WTC11 (cell line): ENCODE results near the gene MEIS2. TPM values are rescaled to one million over a fixed set of nuclear protein-coding genes. Genes with fewer than 3 reads are reported as not detected.

Experiments used
- ATAC-seq: fragments of 200-7000 bp; cut with Tn5 transposase; 2 replicates; pipeline ENCODE4 v1.10.0; 2021; ENCODE audit warnings: mild to moderate bottlenecking, moderate library complexity
- CTCF ChIA-PET: fragments of 300-600 bp; sonication (Branson Sonifier 250); formaldehyde crosslinking; loops from one replicate; lab custom pipeline; 2021; ENCODE audit warnings: antibody characterized with exemption; lab: Charles Lee
- POLR2A ChIA-PET: fragments of 350-600 bp; sonication (Branson Sonifier 250); formaldehyde crosslinking; loops from one replicate; lab custom pipeline; 2021; ENCODE audit warnings: antibody characterized with exemption; lab: Charles Lee
- DNase-seq: peaks from one replicate; pipeline ENCODE4 v3.0.0; 2021; ENCODE audit warnings: low spot score
- H3K27ac Mint-ChIP-seq: 2 replicates; pipeline ENCODE4 v1.8.0; 2021; ENCODE audit warnings: mixed read lengths
- H3K27me3 Mint-ChIP-seq: 2 replicates; pipeline ENCODE4 v1.8.0; 2021; ENCODE audit warnings: low read depth, mild to moderate bottlenecking, moderate library complexity, mixed read lengths
- H3K36me3 Mint-ChIP-seq: 2 replicates; pipeline ENCODE4 v1.8.0; 2021; ENCODE audit warnings: mixed read lengths
- H3K4me1 Mint-ChIP-seq: 2 replicates; pipeline ENCODE4 v1.8.0; 2022; ENCODE audit warnings: mixed read lengths
- H3K4me3 Mint-ChIP-seq: 2 replicates; pipeline ENCODE4 v1.8.0; 2021; ENCODE audit warnings: mild to moderate bottlenecking, moderate library complexity, mixed read lengths
- H3K9me3 Mint-ChIP-seq: 2 replicates; pipeline ENCODE4 v1.8.0; 2021; ENCODE audit warnings: mixed read lengths
- CREB1 ChIP-seq: sonication (generic); formaldehyde crosslinking; IDR thresholded peaks from 2 replicates; pipeline ENCODE4 v1.8.0; 2023; ENCODE audit warnings: mild to moderate bottlenecking, missing genetic modification reagents
- ESRRA ChIP-seq: sonication (generic); formaldehyde crosslinking; IDR thresholded peaks from 2 replicates; pipeline ENCODE4 v1.8.1; 2022; ENCODE audit warnings: mild to moderate bottlenecking, missing genetic modification reagents, borderline replicate concordance
- ETV6 ChIP-seq: sonication (generic); formaldehyde crosslinking; IDR thresholded peaks from 2 replicates; pipeline ENCODE4 v1.8.1; 2022; ENCODE audit warnings: mild to moderate bottlenecking, missing genetic modification reagents
- FOXK1 ChIP-seq: sonication (generic); formaldehyde crosslinking; IDR thresholded peaks from 2 replicates; pipeline ENCODE4 v1.8.0; 2022; ENCODE audit warnings: mild to moderate bottlenecking, moderate library complexity, missing genetic modification reagents
- JUN ChIP-seq: sonication (generic); formaldehyde crosslinking; IDR thresholded peaks from 2 replicates; pipeline ENCODE4 v1.8.0; 2023; ENCODE audit warnings: mild to moderate bottlenecking, missing genetic modification reagents
- KAT7 ChIP-seq: sonication (generic); formaldehyde crosslinking; IDR thresholded peaks from 2 replicates; pipeline ENCODE4 v1.8.1; 2023; ENCODE audit warnings: missing genetic modification reagents, mild to moderate bottlenecking, borderline replicate concordance
- MYBL2 ChIP-seq: sonication (generic); formaldehyde crosslinking; IDR thresholded peaks from 2 replicates; pipeline ENCODE4 v1.8.1; 2023; ENCODE audit warnings: mild to moderate bottlenecking, moderate library complexity, missing genetic modification reagents
- NR1H2 ChIP-seq: sonication (generic); formaldehyde crosslinking; IDR thresholded peaks from 2 replicates; pipeline ENCODE4 v1.9.0; 2021; ENCODE audit warnings: mild to moderate bottlenecking, moderate library complexity, missing genetic modification reagents
- RORB ChIP-seq: fragments of 250-450 bp; sonication (Bioruptor Pico); IDR thresholded peaks from 2 replicates; pipeline ENCODE4 v1.9.0; 2021; ENCODE audit warnings: mild to moderate bottlenecking
- SOX15 ChIP-seq: fragments of 250-450 bp; sonication (Bioruptor Pico); IDR thresholded peaks from 2 replicates; pipeline ENCODE4 v1.9.0; 2021; ENCODE audit warnings: mild to moderate bottlenecking
- TEAD1 ChIP-seq: sonication (generic); formaldehyde crosslinking; IDR thresholded peaks from 2 replicates; pipeline ENCODE4 v1.8.0; 2022; ENCODE audit warnings: mild to moderate bottlenecking, missing genetic modification reagents
- TP53 ChIP-seq: sonication (generic); formaldehyde crosslinking; IDR thresholded peaks from 2 replicates; pipeline ENCODE4 v1.8.1; 2023; ENCODE audit warnings: mild to moderate bottlenecking, missing genetic modification reagents
- ZNF121 ChIP-seq: sonication (generic); formaldehyde crosslinking; IDR thresholded peaks from 2 replicates; pipeline ENCODE4 v1.8.0; 2023; ENCODE audit warnings: missing genetic modification reagents
- ZNF138 ChIP-seq: sonication (generic); formaldehyde crosslinking; conservative IDR thresholded peaks from 2 replicates; pipeline ENCODE4 v1.8.1; 2022; ENCODE audit warnings: mild to moderate bottlenecking, moderate library complexity, missing genetic modification reagents
- ZNF416 ChIP-seq: fragments of 250-450 bp; sonication (Bioruptor Pico); IDR thresholded peaks from 2 replicates; pipeline ENCODE4 v1.9.0; 2021; ENCODE audit warnings: mild to moderate bottlenecking, inconsistent platforms
- ZNF671 ChIP-seq: fragments of 250-450 bp; sonication (Bioruptor Pico); IDR thresholded peaks from 2 replicates; pipeline ENCODE4 v1.8.0; 2021; ENCODE audit warnings: mild to moderate bottlenecking
- total RNA-seq: library from RNA; stranded (reverse); gene quantifications from 3 replicates; pipeline ENCODE4 v1.2.3, GENCODE V29; 2021
- TF ChIP-seq, protein P1 (sequence below): sonication (generic); formaldehyde crosslinking; IDR thresholded peaks from 2 replicates; pipeline ENCODE4 v1.8.1; 2022; ENCODE audit warnings: mild to moderate bottlenecking, moderate library complexity, missing genetic modification reagents
- TF ChIP-seq, protein P2 (sequence below): sonication (generic); formaldehyde crosslinking; IDR thresholded peaks from 2 replicates; pipeline ENCODE4 v1.8.0; 2022; ENCODE audit warnings: mild to moderate bottlenecking, missing genetic modification reagents
- TF ChIP-seq, protein P3 (sequence below): sonication (generic); formaldehyde crosslinking; IDR thresholded peaks from 2 replicates; pipeline ENCODE4 v1.8.1; 2022; ENCODE audit warnings: mild to moderate bottlenecking, missing genetic modification reagents, moderate library complexity, borderline replicate concordance
- TF ChIP-seq, protein P4 (sequence below): sonication (generic); formaldehyde crosslinking; IDR thresholded peaks from 2 replicates; pipeline ENCODE4 v1.8.1; 2023; ENCODE audit warnings: mild to moderate bottlenecking, missing genetic modification reagents, moderate library complexity
- TF ChIP-seq, protein P5 (sequence below): sonication (generic); formaldehyde crosslinking; IDR thresholded peaks from 2 replicates; pipeline ENCODE4 v1.8.0; 2023; ENCODE audit warnings: mild to moderate bottlenecking, missing genetic modification reagents
- TF ChIP-seq, protein P6 (sequence below): sonication (generic); formaldehyde crosslinking; IDR thresholded peaks from 2 replicates; pipeline ENCODE4 v1.8.0; 2023; ENCODE audit warnings: missing genetic modification reagents
- TF ChIP-seq, protein P7 (sequence below): fragments of 250-450 bp; sonication (Bioruptor Pico); IDR thresholded peaks from 2 replicates; pipeline ENCODE4 v1.9.0; 2021; ENCODE audit warnings: mild to moderate bottlenecking

MEIS2 gene
- total RNA-seq, 1 experiment from 2014 or later, result 0.57 TPM

DNA sequence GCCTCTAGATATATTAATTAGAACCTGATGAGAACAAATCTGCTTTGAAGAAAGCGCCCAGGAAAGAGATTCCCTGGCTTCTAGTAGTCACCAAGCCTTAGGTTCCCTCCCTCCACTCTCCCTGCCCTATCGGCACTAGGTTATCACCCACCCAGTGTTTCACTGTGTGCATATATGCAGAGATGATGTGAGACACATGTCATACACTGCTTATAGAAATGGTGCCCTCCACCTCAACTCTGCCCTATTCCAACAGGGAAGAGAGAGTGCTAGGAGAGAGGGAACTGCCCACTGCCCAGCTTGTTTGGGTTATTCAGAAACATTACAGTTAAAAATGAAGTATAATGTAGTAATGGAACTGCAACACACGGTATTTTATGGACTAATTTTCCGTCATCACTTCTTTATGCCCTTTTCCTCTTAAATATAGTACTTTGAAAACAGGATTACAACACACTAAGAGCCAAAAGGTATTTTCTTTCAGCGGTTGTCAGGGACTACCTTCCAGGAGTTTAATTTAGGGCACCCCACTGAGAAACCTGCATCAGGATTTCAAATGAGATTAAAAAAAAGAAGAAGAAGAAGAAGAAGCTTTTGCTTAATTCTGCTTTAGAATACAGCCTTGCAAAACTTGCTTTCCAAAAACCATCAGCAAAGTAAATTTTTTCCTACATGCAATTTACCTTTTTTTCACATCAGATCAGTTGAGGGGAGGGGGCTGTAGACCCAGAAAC lies 55.3 kb downstream of the MEIS2 start:
- Mint-ChIP-seq H3K27ac (peak overlapping the region; percentile 95), H3K27me3 (no peaks in the 10 kb centered on the region; the same call in none of the 2 replicates), H3K4me3 (peak overlapping the region; percentile 68), H3K9me3 (no peaks in the 10 kb centered on the region)
- DNase-seq, result no peak
- CTCF ChIA-PET, result interaction anchor here (1.2 kb wide), 1 partner anchor 161 kb away, joined by 3 read pairs; no protein-coding TSS in a partner anchor
- TF ChIP-seq, protein P1, sequence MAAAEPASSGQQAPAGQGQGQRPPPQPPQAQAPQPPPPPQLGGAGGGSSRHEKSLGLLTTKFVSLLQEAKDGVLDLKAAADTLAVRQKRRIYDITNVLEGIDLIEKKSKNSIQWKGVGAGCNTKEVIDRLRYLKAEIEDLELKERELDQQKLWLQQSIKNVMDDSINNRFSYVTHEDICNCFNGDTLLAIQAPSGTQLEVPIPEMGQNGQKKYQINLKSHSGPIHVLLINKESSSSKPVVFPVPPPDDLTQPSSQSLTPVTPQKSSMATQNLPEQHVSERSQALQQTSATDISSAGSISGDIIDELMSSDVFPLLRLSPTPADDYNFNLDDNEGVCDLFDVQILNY (CRISPR knock-in tag), result no peak
- TF ChIP-seq, protein P2, sequence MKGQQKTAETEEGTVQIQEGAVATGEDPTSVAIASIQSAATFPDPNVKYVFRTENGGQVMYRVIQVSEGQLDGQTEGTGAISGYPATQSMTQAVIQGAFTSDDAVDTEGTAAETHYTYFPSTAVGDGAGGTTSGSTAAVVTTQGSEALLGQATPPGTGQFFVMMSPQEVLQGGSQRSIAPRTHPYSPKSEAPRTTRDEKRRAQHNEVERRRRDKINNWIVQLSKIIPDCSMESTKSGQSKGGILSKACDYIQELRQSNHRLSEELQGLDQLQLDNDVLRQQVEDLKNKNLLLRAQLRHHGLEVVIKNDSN, result no peak
- TF ChIP-seq ETV6 (CRISPR knock-in tag) (no peak), CREB1 (CRISPR knock-in tag) (no peak), ZNF671 (CRISPR knock-in tag) (no peak), TEAD1 (no peak), SOX15 (CRISPR knock-in tag) (no peak), ZNF138 (CRISPR knock-in tag) (no peak), ESRRA (no peak), MYBL2 (no peak), RORB (CRISPR knock-in tag) (no peak), NR1H2 (no peak), FOXK1 (no peak)
- TF ChIP-seq, protein P3, sequence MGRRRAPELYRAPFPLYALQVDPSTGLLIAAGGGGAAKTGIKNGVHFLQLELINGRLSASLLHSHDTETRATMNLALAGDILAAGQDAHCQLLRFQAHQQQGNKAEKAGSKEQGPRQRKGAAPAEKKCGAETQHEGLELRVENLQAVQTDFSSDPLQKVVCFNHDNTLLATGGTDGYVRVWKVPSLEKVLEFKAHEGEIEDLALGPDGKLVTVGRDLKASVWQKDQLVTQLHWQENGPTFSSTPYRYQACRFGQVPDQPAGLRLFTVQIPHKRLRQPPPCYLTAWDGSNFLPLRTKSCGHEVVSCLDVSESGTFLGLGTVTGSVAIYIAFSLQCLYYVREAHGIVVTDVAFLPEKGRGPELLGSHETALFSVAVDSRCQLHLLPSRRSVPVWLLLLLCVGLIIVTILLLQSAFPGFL, result no peak
- TF ChIP-seq, protein P4, sequence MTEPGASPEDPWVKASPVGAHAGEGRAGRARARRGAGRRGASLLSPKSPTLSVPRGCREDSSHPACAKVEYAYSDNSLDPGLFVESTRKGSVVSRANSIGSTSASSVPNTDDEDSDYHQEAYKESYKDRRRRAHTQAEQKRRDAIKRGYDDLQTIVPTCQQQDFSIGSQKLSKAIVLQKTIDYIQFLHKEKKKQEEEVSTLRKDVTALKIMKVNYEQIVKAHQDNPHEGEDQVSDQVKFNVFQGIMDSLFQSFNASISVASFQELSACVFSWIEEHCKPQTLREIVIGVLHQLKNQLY (CRISPR knock-in tag), result no peak
- TF ChIP-seq, protein P5, sequence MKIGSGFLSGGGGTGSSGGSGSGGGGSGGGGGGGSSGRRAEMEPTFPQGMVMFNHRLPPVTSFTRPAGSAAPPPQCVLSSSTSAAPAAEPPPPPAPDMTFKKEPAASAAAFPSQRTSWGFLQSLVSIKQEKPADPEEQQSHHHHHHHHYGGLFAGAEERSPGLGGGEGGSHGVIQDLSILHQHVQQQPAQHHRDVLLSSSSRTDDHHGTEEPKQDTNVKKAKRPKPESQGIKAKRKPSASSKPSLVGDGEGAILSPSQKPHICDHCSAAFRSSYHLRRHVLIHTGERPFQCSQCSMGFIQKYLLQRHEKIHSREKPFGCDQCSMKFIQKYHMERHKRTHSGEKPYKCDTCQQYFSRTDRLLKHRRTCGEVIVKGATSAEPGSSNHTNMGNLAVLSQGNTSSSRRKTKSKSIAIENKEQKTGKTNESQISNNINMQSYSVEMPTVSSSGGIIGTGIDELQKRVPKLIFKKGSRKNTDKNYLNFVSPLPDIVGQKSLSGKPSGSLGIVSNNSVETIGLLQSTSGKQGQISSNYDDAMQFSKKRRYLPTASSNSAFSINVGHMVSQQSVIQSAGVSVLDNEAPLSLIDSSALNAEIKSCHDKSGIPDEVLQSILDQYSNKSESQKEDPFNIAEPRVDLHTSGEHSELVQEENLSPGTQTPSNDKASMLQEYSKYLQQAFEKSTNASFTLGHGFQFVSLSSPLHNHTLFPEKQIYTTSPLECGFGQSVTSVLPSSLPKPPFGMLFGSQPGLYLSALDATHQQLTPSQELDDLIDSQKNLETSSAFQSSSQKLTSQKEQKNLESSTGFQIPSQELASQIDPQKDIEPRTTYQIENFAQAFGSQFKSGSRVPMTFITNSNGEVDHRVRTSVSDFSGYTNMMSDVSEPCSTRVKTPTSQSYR (CRISPR knock-in tag), result no peak
- TF ChIP-seq, all 79 proteins: peak for 0
- H3K4me1 Mint-ChIP-seq, result peaks cover 40% of the 10 kb centered on the region
- POLR2A ChIA-PET, result interaction anchor here (1.1 to 1.5 kb wide), 2 partner anchors 11 to 51 kb away, joined by 3 to 4 read pairs; no protein-coding TSS in a partner anchor
- H3K36me3 Mint-ChIP-seq, result no peaks in the 10 kb centered on the region
- ATAC-seq, result no peak

DNA sequence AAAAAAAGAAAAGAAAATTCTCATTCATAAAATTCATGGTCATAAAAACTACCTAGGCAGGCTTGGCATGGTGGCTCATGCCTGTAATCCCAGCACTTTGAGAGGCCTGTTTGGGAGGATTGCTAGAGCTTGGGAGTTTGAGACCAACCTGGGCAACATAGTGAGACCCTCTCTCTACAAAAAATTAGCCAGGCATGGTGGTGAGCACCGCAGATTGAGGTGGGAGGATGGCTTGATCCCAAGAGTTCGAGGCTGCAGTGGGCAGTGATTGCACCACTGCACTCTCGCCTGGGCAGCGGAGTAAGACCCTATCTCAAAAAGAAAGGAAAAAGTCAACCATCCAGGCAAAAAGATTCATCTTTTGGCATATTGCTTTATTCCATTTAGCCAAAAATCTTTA lies 58.5 kb downstream of the MEIS2 start:
- ChIA-PET POLR2A (no interaction called here), CTCF (no interaction called here)
- no peak for ATAC-seq
- TF ChIP-seq FOXK1, result no peak
- TF ChIP-seq, protein P6, sequence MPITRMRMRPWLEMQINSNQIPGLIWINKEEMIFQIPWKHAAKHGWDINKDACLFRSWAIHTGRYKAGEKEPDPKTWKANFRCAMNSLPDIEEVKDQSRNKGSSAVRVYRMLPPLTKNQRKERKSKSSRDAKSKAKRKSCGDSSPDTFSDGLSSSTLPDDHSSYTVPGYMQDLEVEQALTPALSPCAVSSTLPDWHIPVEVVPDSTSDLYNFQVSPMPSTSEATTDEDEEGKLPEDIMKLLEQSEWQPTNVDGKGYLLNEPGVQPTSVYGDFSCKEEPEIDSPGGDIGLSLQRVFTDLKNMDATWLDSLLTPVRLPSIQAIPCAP (CRISPR knock-in tag), result no peak
- no peak for TF ChIP-seq TP53 (CRISPR knock-in tag)
- TF ChIP-seq, protein P7, sequence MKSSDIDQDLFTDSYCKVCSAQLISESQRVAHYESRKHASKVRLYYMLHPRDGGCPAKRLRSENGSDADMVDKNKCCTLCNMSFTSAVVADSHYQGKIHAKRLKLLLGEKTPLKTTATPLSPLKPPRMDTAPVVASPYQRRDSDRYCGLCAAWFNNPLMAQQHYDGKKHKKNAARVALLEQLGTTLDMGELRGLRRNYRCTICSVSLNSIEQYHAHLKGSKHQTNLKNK, result no peak
- TF ChIP-seq ZNF121, result 0 out of 2 replicates have a peak, but pooled peaks have one; percentile 50
- no peak for TF ChIP-seq JUN (CRISPR knock-in tag)
- TF ChIP-seq ZNF416 (CRISPR knock-in tag), result no peak
- TF ChIP-seq KAT7 (CRISPR knock-in tag), result no peak
- no peaks in the 10 kb centered on the region for H3K9me3 Mint-ChIP-seq
- no peaks in the 10 kb centered on the region for H3K36me3 Mint-ChIP-seq
- H3K27me3 Mint-ChIP-seq, result no peaks in the 10 kb centered on the region; the same call in none of the 2 replicates
- H3K4me3 Mint-ChIP-seq, result no peak overlapping the region
- H3K4me1 Mint-ChIP-seq, result peaks cover 40% of the 10 kb centered on the region
- no peak for DNase-seq
- H3K27ac Mint-ChIP-seq, result no peak overlapping the region
